NCI-H1092 treated with DMSO at 0.1 percent for 48 hours (cell line): ENCODE data around the gene SYNGR2.

Experiments used
- DNase-seq: peaks from one replicate; lab custom pipeline; 2025; lab: John Stamatoyannopoulos, UW

SYNGR2 gene

GRCh38 chr17:78168242-78168902 is at the start of gene SYNGR2:
Gene SYNGR2, plus strand, starts transcription at chr17:78168581. Its CDS starts 36 bp downstream, at chr17:78168617.
- DNase-seq, result peak; percentile 63

- no peak for DNase-seq
Observed at GRCh38 chr17:78118801-78119241, 49.6 kb upstream of the SYNGR2 start.

GRCh38 chr17:78120537-78120936 is 47.8 kb upstream of the SYNGR2 start:
- no peak for DNase-seq

GRCh38 chr17:78120971-78121800 is 47.2 kb upstream of the SYNGR2 start:
- DNase-seq, result no peak

- no peak for DNase-seq
Observed at GRCh38 chr17:78121801-78122215, 46.6 kb upstream of the SYNGR2 start.

- DNase-seq, result no peak
Observed at GRCh38 chr17:78122216-78122930, 46.0 kb upstream of the SYNGR2 start.

GRCh38 chr17:78122931-78123249 is 45.5 kb upstream of the SYNGR2 start:
- no peak for DNase-seq

GRCh38 chr17:78123258-78123929 is 45.0 kb upstream of the SYNGR2 start:
- no peak for DNase-seq

- no peak for DNase-seq
Observed at GRCh38 chr17:78124081-78124835, 44.1 kb upstream of the SYNGR2 start.

GRCh38 chr17:78124836-78125137 is 43.6 kb upstream of the SYNGR2 start:
- DNase-seq, result no peak

GRCh38 chr17:78125138-78125913 is 43.1 kb upstream of the SYNGR2 start:
- no peak for DNase-seq

GRCh38 chr17:78125976-78126894 is 42.1 kb upstream of the SYNGR2 start:
- no peak for DNase-seq

- DNase-seq, result no peak
Observed at GRCh38 chr17:78126895-78127238, 41.5 kb upstream of the SYNGR2 start.

GRCh38 chr17:78127239-78127887 is 41.0 kb upstream of the SYNGR2 start:
- DNase-seq, result no peak

- DNase-seq, result no peak
Observed at GRCh38 chr17:78127888-78128550, 40.4 kb upstream of the SYNGR2 start.

GRCh38 chr17:78128551-78129350 is 39.6 kb upstream of the SYNGR2 start, which contains the start of gene TMC6:
Gene TMC6, minus strand, starts transcription at chr17:78128755. Its CDS starts 1,923 bp downstream, at chr17:78126832.
- DNase-seq, result no peak

- no peak for DNase-seq
Observed at GRCh38 chr17:78129351-78130089, 38.9 kb upstream of the SYNGR2 start.
